COR-L47 (cell line): ENCODE measurements around the gene MRGPRG.
"Not testable (repeated sequence)": the region's sequence is repeated elsewhere in the genome, so short reads cannot be mapped to it uniquely, and the experiment has no call there.

Source experiments
- DNase-seq: peaks from one replicate; lab custom pipeline; 2025; lab: John Stamatoyannopoulos, UW

The MRGPRG gene

GRCh38 chr11:3218483-3219280, at the start of gene MRGPRG:
Gene MRGPRG, minus strand, starts transcription at chr11:3218813. Its CDS starts 0 bp downstream, at chr11:3218813.
- DNase-seq, result no peak

- not testable (repeated sequence) for DNase-seq
Measured at GRCh38 chr11:3262548-3262947, 43.9 kb upstream of the MRGPRG start.

- DNase-seq, result not testable (repeated sequence)
Measured at GRCh38 chr11:3261831-3262230, 43.2 kb upstream of the MRGPRG start.

- not testable (repeated sequence) for DNase-seq
Measured at GRCh38 chr11:3257509-3257908, 38.9 kb upstream of the MRGPRG start.

- DNase-seq, result not testable (repeated sequence)
Measured at GRCh38 chr11:3255241-3255640, 36.6 kb upstream of the MRGPRG start.

- DNase-seq, result not testable (repeated sequence)
Measured at GRCh38 chr11:3254773-3255172, 36.2 kb upstream of the MRGPRG start.

GRCh38 chr11:3245071-3245470, 26.5 kb upstream of the MRGPRG start:
- no peak for DNase-seq

- DNase-seq, result no peak
Measured at GRCh38 chr11:3243880-3244279, 25.3 kb upstream of the MRGPRG start.

- no peak for DNase-seq
Measured at GRCh38 chr11:3237119-3237518, 18.5 kb upstream of the MRGPRG start.

GRCh38 chr11:3234846-3235245, 16.2 kb upstream of the MRGPRG start:
- no peak for DNase-seq

- DNase-seq, result no peak
Measured at GRCh38 chr11:3232956-3233355, 14.3 kb upstream of the MRGPRG start.

- DNase-seq, result no peak
Measured at GRCh38 chr11:3231851-3232744, 13.5 kb upstream of the MRGPRG start, which contains the start of gene MRGPRE. Gene MRGPRE, minus strand, starts transcription at chr11:3232417. Its CDS starts 3,618 bp downstream, at chr11:3228799.

GRCh38 chr11:3231550-3231850, 12.9 kb upstream of the MRGPRG start:
- DNase-seq, result no peak

- no peak for DNase-seq
Measured at GRCh38 chr11:3230636-3231549, 12.3 kb upstream of the MRGPRG start.

GRCh38 chr11:3229673-3230630, 11.3 kb upstream of the MRGPRG start:
- no peak for DNase-seq

- no peak for DNase-seq
Measured at GRCh38 chr11:3228445-3228829, 9.8 kb upstream of the MRGPRG start.

- DNase-seq, result no peak
Measured at GRCh38 chr11:3227568-3228444, 9.2 kb upstream of the MRGPRG start.

- DNase-seq, result no peak
Measured at GRCh38 chr11:3226846-3227567, 8.4 kb upstream of the MRGPRG start.
